ENCODE measurements around the gene SHMT2.

Gene SHMT2

GRCh38 chr12:57240926-57241401 is 11.5 kb downstream of the SHMT2 start:
- no peak for ATAC-seq

GRCh38 chr12:57241402-57242310 is 12.1 kb downstream of the SHMT2 start:
- ATAC-seq: no peak

- ATAC-seq: no peak
Observed at GRCh38 chr12:57242329-57242690, 12.8 kb downstream of the SHMT2 start.

GRCh38 chr12:57242691-57243454 is 13.4 kb downstream of the SHMT2 start:
- no peak for ATAC-seq

GRCh38 chr12:57243521-57244311 is 14.2 kb downstream of the SHMT2 start:
- ATAC-seq: peak in 1 of 2 donors; percentile 14

- ATAC-seq: no peak
Observed at GRCh38 chr12:57244312-57244696, 14.8 kb downstream of the SHMT2 start.

GRCh38 chr12:57247041-57247440 is 17.5 kb downstream of the SHMT2 start:
- no peak for ATAC-seq

- no peak for ATAC-seq
Observed at GRCh38 chr12:57248934-57249742, 19.6 kb downstream of the SHMT2 start.

GRCh38 chr12:57250541-57250940 is 21.0 kb downstream of the SHMT2 start:
- ATAC-seq: no peak

GRCh38 chr12:57250956-57251355 is 21.4 kb downstream of the SHMT2 start, which contains the start of gene STAC3:
STAC3 (minus strand) TSS chr12:57251187; CDS start chr12:57249636, 1,551 bp downstream.
- ATAC-seq: no peak

GRCh38 chr12:57254506-57255280 is 25.2 kb downstream of the SHMT2 start:
- no peak for ATAC-seq

GRCh38 chr12:57255916-57256315 is 26.4 kb downstream of the SHMT2 start:
- no peak for ATAC-seq

- no peak for ATAC-seq
Observed at GRCh38 chr12:57258977-57259970, 29.8 kb downstream of the SHMT2 start.

GRCh38 chr12:57260366-57260765 is 30.9 kb downstream of the SHMT2 start:
- no peak for ATAC-seq

- no peak for ATAC-seq
Observed at GRCh38 chr12:57261428-57261865, 31.9 kb downstream of the SHMT2 start.

GRCh38 chr12:57262126-57262822 is 32.8 kb downstream of the SHMT2 start:
- ATAC-seq: no peak

GRCh38 chr12:57263096-57263495 is 33.6 kb downstream of the SHMT2 start:
- ATAC-seq: no peak

GRCh38 chr12:57266681-57267080 is 37.2 kb downstream of the SHMT2 start:
- ATAC-seq: no peak

GRCh38 chr12:57268264-57268663 is 38.8 kb downstream of the SHMT2 start:
- peak; percentile 63 to 81 for ATAC-seq
